H1 (cell line): ENCODE data around the gene LRRC4C. TPM values are rescaled to one million over a fixed set of nuclear protein-coding genes. Genes with fewer than 3 reads are reported as not detected.

Experiments
- CTCF ChIA-PET: fragments of 300-600 bp; sonication (Branson Sonifier 250); formaldehyde crosslinking; loops from one replicate; lab custom pipeline; 2021; ENCODE audit not compliant: partially characterized antibody; lab: Charles Lee
- POLR2A ChIA-PET: fragments of 300-600 bp; sonication (Branson Sonifier 250); formaldehyde crosslinking; loops from one replicate; lab custom pipeline; 2021; ENCODE audit warnings: inconsistent platforms; ENCODE audit not compliant: partially characterized antibody; lab: Charles Lee
- DNase-seq, 2 experiments: peaks; one replicate each; pipeline versions ENCODE4 v3.0.0 to v3.0.0-alpha.2; 2010 to 2022; ENCODE audit warnings: low spot score in 2 of 2, low read depth in 1 of 2, mixed read lengths in 1 of 2
- FAIRE-seq: peaks from 2 replicates; lab custom pipeline; 2011; peaks lifted over from hg19 to GRCh38; lab: Jason Lieb, UNC
- H2AFZ ChIP-seq: 2 replicates; pipeline ENCODE4 v1.8.1; 2012; ENCODE audit warnings: low read length, inconsistent platforms
- H2AK5ac ChIP-seq: 2 replicates; pipeline ENCODE4 v1.6.1; 2013; ENCODE audit warnings: low read depth, low read length
- H2BK120ac ChIP-seq: replicated peaks from 2 replicates; pipeline ENCODE3; 2013; ENCODE audit warnings: low read depth, low read length, inconsistent platforms
- H2BK12ac ChIP-seq: 2 replicates; pipeline ENCODE4 v1.6.1; 2013; ENCODE audit warnings: low read depth, low read length
- H2BK15ac ChIP-seq: 2 replicates; pipeline ENCODE4 v1.6.1; 2013; ENCODE audit warnings: low read length
- H2BK20ac ChIP-seq: 2 replicates; pipeline ENCODE4 v1.6.1; 2013; ENCODE audit warnings: low read length
- H2BK5ac ChIP-seq: 2 replicates; pipeline ENCODE4 v1.6.1; 2013; ENCODE audit warnings: low read depth, low read length
- H3K14ac ChIP-seq: 2 replicates; pipeline ENCODE4 v1.6.1; 2013; ENCODE audit warnings: inconsistent platforms; ENCODE audit not compliant: insufficient read length
- H3K18ac ChIP-seq: 2 replicates; pipeline ENCODE4 v1.6.1; 2013; ENCODE audit warnings: low read length; ENCODE audit errors: extremely low read depth
- H3K23ac ChIP-seq: 2 replicates; pipeline ENCODE4 v1.6.1; 2013; ENCODE audit warnings: inconsistent platforms; ENCODE audit not compliant: insufficient read length
- H3K23me2 ChIP-seq: 2 replicates; pipeline ENCODE4 v1.6.1; 2013; ENCODE audit warnings: low read depth, low read length
- H3K27ac ChIP-seq: 2 replicates; pipeline ENCODE4 v1.6.1; 2011; ENCODE audit warnings: low read depth, low read length, inconsistent platforms
- H3K27me3 ChIP-seq, 4 experiments: replicated peaks in 1 of 4; 1 replicate in 1 of 4; 2 replicates in 3 of 4; pipeline versions ENCODE4 v1.6.1 to v1.8.1; 2011 to 2013; ENCODE audit warnings: low read length in 3 of 4, mild to moderate bottlenecking in 3 of 4, inconsistent platforms in 2 of 4, mixed read lengths in 2 of 4, moderate library complexity in 1 of 4; ENCODE audit not compliant: control insufficient read depth in 3 of 4, insufficient read depth in 3 of 4; ENCODE audit errors: extremely low read depth in 1 of 4
- H3K36me3 ChIP-seq, 4 experiments: 2 replicates each; pipeline versions ENCODE4 v1.6.1 to v1.8.1; 2011 to 2013; ENCODE audit warnings: mild to moderate bottlenecking in 4 of 4, low read length in 3 of 4, moderate library complexity in 2 of 4, control low read depth in 1 of 4, inconsistent platforms in 1 of 4; ENCODE audit not compliant: insufficient read depth in 4 of 4, control insufficient read depth in 2 of 4
- H3K4ac ChIP-seq: replicated peaks from 2 replicates; pipeline ENCODE3; 2013; ENCODE audit warnings: low read length, low read depth, mixed read lengths, inconsistent platforms; ENCODE audit not compliant: insufficient read length
- H3K4me1 ChIP-seq, 4 experiments: replicated peaks in 1 of 4; 1 replicate in 1 of 4; 2 replicates in 3 of 4; pipeline versions ENCODE4 v1.6.1 to v1.8.1; 2011 to 2013; ENCODE audit warnings: low read length in 3 of 4, inconsistent platforms in 2 of 4, mixed read lengths in 1 of 4; ENCODE audit not compliant: insufficient read depth in 4 of 4, control insufficient read depth in 3 of 4
- H3K4me2 ChIP-seq, 2 experiments: 2 replicates each; pipeline versions ENCODE4 v1.6.1 to v1.8.1; 2011 to 2013; ENCODE audit warnings: low read depth in 2 of 2, low read length in 2 of 2, control low read depth in 1 of 2, inconsistent platforms in 1 of 2, mild to moderate bottlenecking in 1 of 2; ENCODE audit not compliant: insufficient read depth in 1 of 2
- H3K4me3 ChIP-seq, 4 experiments: fragments of 200-600, 300-600 bp in 1 of 4; sonication (generic), shearing (Covaris generic), sonication (Bioruptor Twin) in 1 of 4; 2 replicates each; pipeline versions ENCODE4 v1.5.1 to v1.8.1; 2011 to 2016; ENCODE audit warnings: low read length in 4 of 4, low read depth in 3 of 4, control low read depth in 2 of 4, inconsistent platforms in 2 of 4, mild to moderate bottlenecking in 2 of 4, mixed read lengths in 1 of 4, moderate library complexity in 1 of 4; ENCODE audit not compliant: insufficient read depth in 2 of 4; ENCODE audit errors: extremely low read depth in 1 of 4
- H3K56ac ChIP-seq: replicated peaks from 2 replicates; pipeline ENCODE3; 2013; ENCODE audit warnings: low read depth, mild to moderate bottlenecking, mixed read lengths, low read length, inconsistent platforms; ENCODE audit not compliant: insufficient read length
- H3K79me1 ChIP-seq: 2 replicates; pipeline ENCODE4 v1.6.1; 2013; ENCODE audit warnings: low read depth, low read length, control low read depth
- H3K79me2 ChIP-seq, 2 experiments: 2 replicates each; pipeline versions ENCODE4 v1.6.1 to v1.8.1; 2012 to 2013; ENCODE audit warnings: low read length in 2 of 2, mild to moderate bottlenecking in 2 of 2, inconsistent platforms in 1 of 2; ENCODE audit not compliant: insufficient read depth in 2 of 2, control insufficient read depth in 1 of 2
- H3K9ac ChIP-seq, 4 experiments: replicated peaks in 1 of 4; 1 replicate in 1 of 4; 2 replicates in 3 of 4; pipeline versions ENCODE4 v1.6.1 to v1.8.1; 2011 to 2013; ENCODE audit warnings: low read depth in 3 of 4, low read length in 3 of 4, control low read depth in 2 of 4, mild to moderate bottlenecking in 2 of 4, moderate library complexity in 2 of 4, inconsistent platforms in 1 of 4; ENCODE audit errors: extremely low read depth in 1 of 4
- H3K9me3 ChIP-seq, 2 experiments: 2 replicates each; pipeline versions ENCODE4 v1.6.1 to v1.8.1; 2012 to 2013; ENCODE audit warnings: mild to moderate bottlenecking in 2 of 2, moderate library complexity in 2 of 2, control low read depth in 1 of 2, inconsistent platforms in 1 of 2, low read depth in 1 of 2, low read length in 1 of 2, mixed read lengths in 1 of 2; ENCODE audit not compliant: insufficient read depth in 2 of 2
- H4K20me1 ChIP-seq, 2 experiments: replicated peaks in 1 of 2; 2 replicates each; pipeline versions ENCODE3 to v1.8.1; 2011 to 2013; ENCODE audit warnings: inconsistent platforms in 2 of 2, low read length in 2 of 2, mild to moderate bottlenecking in 1 of 2; ENCODE audit not compliant: insufficient read depth in 2 of 2, control insufficient read depth in 1 of 2
- H4K5ac ChIP-seq: 2 replicates; pipeline ENCODE4 v1.6.1; 2013; ENCODE audit warnings: low read length, low read depth, mixed read lengths, inconsistent platforms; ENCODE audit not compliant: insufficient read length
- H4K8ac ChIP-seq: 2 replicates; pipeline ENCODE4 v1.8.0; 2013; ENCODE audit warnings: mild to moderate bottlenecking, moderate library complexity, low read length, inconsistent platforms; ENCODE audit not compliant: insufficient read depth; ENCODE audit errors: extremely low read depth
- H4K91ac ChIP-seq: replicated peaks from 2 replicates; pipeline ENCODE3; 2013; ENCODE audit warnings: low read length, mixed read lengths, inconsistent platforms; ENCODE audit not compliant: insufficient read length
- CREB1 ChIP-seq: IDR thresholded peaks from 2 replicates; pipeline ENCODE4 v1.6.1; 2012; ENCODE audit warnings: inconsistent platforms
- KDM4A ChIP-seq: IDR thresholded peaks from one replicate; pipeline ENCODE4 v1.7.1; 2012; ENCODE audit warnings: low read depth, mild to moderate bottlenecking, moderate library complexity, low read length, inconsistent platforms; ENCODE audit not compliant: severe bottlenecking
- KDM5A ChIP-seq: fragments of 200-600 bp; IDR thresholded peaks from 2 replicates; pipeline ENCODE4 v1.7.1; 2012; ENCODE audit warnings: mild to moderate bottlenecking, low read length, inconsistent platforms, mixed read lengths
- ZNF274 ChIP-seq: IDR thresholded peaks from 2 replicates; pipeline ENCODE4 v1.7.0; 2012; ENCODE audit warnings: low read length, borderline replicate concordance; ENCODE audit errors: extremely low read depth
- WGBS, 2 experiments: shearing (Covaris generic) in 1 of 2; methylation state at CpG; one replicate each; pipeline versions ENCODE4 v1.1.6 to v1.1.7; 2013 to 2015; ENCODE audit warnings: low lambda C conversion rate in 2 of 2, mixed read lengths in 2 of 2, inconsistent platforms in 1 of 2, low coverage in 1 of 2, missing lambda C conversion rate in 1 of 2; ENCODE audit not compliant: insufficient replicate concordance in 2 of 2, insufficient coverage in 1 of 2, insufficient read length in 1 of 2; ENCODE audit errors: extremely low coverage in 1 of 2, missing lambda C conversion rate in 1 of 2; 5-methylcytosine and 5-hydroxymethylcytosine counted together
- polyA plus RNA-seq, 7 experiments: library from polyadenylated mRNA; depleted of rRNA in 3 of 7; stranded (reverse) in 5 of 7; unstranded in 2 of 7; fragments of >200 nt in 5 of 7; fragments of 200-250 nt in 2 of 7; gene quantifications; 1 replicate in 5 of 7; 2 replicates in 1 of 7; 4 replicates in 1 of 7; pipeline versions ENCODE4 v1.2.1 to v1.2.3, GENCODE V29; 2011 to 2013; ENCODE audit warnings: missing spikeins in 2 of 7, mixed read lengths in 2 of 7
- total RNA-seq: library from RNA; stranded (reverse); fragmentation: NEBNext Ultra II Directional; extraction: Animal tissue kit (Norgen Biotek cat#: 25700); gene quantifications from 2 replicates; pipeline ENCODE4 v1.2.1, GENCODE V29; 2021
- TF ChIP-seq, protein P1 (sequence below): IDR thresholded peaks from 2 replicates; pipeline ENCODE4 v1.6.1; 2011; ENCODE audit warnings: low read depth, mild to moderate bottlenecking, low read length; ENCODE audit not compliant: insufficient read depth
- TF ChIP-seq, protein P2 (sequence below): IDR thresholded peaks from 2 replicates; pipeline ENCODE4 v1.6.1; 2012; ENCODE audit warnings: inconsistent platforms

The LRRC4C gene
- total and polyA plus RNA-seq, 2 of the 8 experiments (the other 6 are each of a cell fraction or from before 2014, with no cell fraction given), result 0.23 to 2.2 TPM

DNA sequence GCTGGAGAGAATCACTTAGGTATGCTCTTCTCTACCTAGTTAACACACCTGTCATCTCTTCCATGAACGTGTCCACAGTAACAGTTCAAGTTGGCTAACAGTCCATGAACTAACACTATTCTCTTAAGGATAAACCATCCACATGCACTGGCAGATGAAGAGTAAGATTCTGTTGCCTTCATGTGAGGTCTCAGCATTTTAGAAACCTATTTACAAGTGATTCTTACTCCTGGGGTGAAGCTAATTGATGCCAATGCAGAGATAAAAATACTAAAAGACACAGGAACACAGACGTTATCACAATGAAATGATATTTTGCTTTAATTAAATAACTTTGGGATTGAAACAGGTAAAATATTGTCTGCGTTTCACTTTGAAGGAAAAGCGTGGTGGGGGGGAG, 1.3 kb downstream of the LRRC4C start:
- no peak overlapping the region for H3K14ac ChIP-seq
- TF ChIP-seq, protein P1, sequence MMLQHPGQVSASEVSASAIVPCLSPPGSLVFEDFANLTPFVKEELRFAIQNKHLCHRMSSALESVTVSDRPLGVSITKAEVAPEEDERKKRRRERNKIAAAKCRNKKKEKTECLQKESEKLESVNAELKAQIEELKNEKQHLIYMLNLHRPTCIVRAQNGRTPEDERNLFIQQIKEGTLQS, result no peak
- no peak for TF ChIP-seq KDM5A
- TF ChIP-seq, protein P2, sequence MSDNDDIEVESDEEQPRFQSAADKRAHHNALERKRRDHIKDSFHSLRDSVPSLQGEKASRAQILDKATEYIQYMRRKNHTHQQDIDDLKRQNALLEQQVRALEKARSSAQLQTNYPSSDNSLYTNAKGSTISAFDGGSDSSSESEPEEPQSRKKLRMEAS, result no peak
- TF ChIP-seq KDM4A, result no peak
- no peak for TF ChIP-seq ZNF274
- TF ChIP-seq CREB1, result no peak
- H3K4me1 ChIP-seq, result peaks cover 2 to 27% (median 11%) of the 10 kb centered on the region in 4 experiments; a peak in 6 of 7 replicates
- POLR2A ChIA-PET, result interaction anchor here (1.1 kb wide), 1 partner anchor 12 kb away, joined by 3 read pairs; no protein-coding TSS in a partner anchor
- no peaks in the 10 kb centered on the region for H3K9me3 ChIP-seq
- H4K8ac ChIP-seq, result no peak overlapping the region
- no peak overlapping the region for H2BK12ac ChIP-seq
- H3K79me1 ChIP-seq, result no peaks in the 10 kb centered on the region
- H3K4me3 ChIP-seq, result peak overlapping the region in 2 of 4 experiments; percentile 27 to 47; a peak in 3 of 8 replicates
- no peaks in the 10 kb centered on the region for H3K27me3 ChIP-seq
- no peak overlapping the region; the same call in 1 of the 2 replicates for H2AFZ ChIP-seq
- no peak overlapping the region for H3K18ac ChIP-seq
- no peak overlapping the region for H3K4ac ChIP-seq
- no peak overlapping the region for H2BK15ac ChIP-seq
- H4K20me1 ChIP-seq, result no peaks in the 10 kb centered on the region
- peak overlapping the region; percentile 55 to 81 for H3K4me2 ChIP-seq
- H2BK120ac ChIP-seq, result no peak overlapping the region
- H4K91ac ChIP-seq, result no peak overlapping the region
- no peak overlapping the region for H2BK5ac ChIP-seq
- 24% methylated on average over 4 of the region's 4 CpGs; no CpG with 5 or more reads in 1 of the 2 experiments for WGBS, 2 experiments
- H2AK5ac ChIP-seq, result no peak overlapping the region
- no peaks in the 10 kb centered on the region for H3K79me2 ChIP-seq
- H3K23me2 ChIP-seq, result no peaks in the 10 kb centered on the region; the same call in 1 of the 2 replicates
- FAIRE-seq (no peak), DNase-seq (no peak)
- H3K9ac ChIP-seq, result no peak overlapping the region
- no peak overlapping the region for H3K27ac ChIP-seq
- H3K23ac ChIP-seq, result no peak overlapping the region
- no peak overlapping the region for H3K56ac ChIP-seq
- H4K5ac ChIP-seq, result no peak overlapping the region
- H3K36me3 ChIP-seq, result no peaks in the 10 kb centered on the region
- H2BK20ac ChIP-seq, result no peak overlapping the region
- CTCF ChIA-PET, result interaction anchor here (1.0 to 3.4 kb wide), 4 partner anchors 9 to 150 kb away, joined by 3 to 11 read pairs (median 3); no protein-coding TSS in a partner anchor
